GM18520 (cell line): ENCODE results near the gene SSUH2.

Experiments used
- ATAC-seq: cut with Tn5 transposase; IDR thresholded peaks from one replicate; pipeline ENCODE4 v1.9.1; 2021; ENCODE audit not compliant: unreplicated experiment

SSUH2 gene

DNA sequence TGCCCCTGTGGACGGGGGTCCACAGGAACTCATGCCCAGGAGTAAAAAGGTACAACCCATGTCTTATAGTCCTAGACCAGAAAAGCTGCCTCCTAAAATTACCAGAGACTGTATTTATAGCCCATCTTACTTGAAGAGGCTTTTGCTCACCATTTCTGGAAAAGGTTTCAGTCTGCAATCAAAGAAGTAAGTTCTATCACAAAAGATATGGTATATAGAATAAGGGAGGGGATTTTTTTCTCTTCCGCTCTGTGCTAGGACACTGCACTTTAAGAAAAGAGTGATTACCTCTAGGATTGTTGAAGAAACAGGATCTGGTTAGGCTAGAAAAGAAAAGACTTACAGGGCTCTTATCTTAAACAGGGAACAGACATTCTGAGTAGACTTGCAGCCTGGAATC lies 2.6 kb downstream of the SSUH2 start:
- no peak for ATAC-seq

DNA sequence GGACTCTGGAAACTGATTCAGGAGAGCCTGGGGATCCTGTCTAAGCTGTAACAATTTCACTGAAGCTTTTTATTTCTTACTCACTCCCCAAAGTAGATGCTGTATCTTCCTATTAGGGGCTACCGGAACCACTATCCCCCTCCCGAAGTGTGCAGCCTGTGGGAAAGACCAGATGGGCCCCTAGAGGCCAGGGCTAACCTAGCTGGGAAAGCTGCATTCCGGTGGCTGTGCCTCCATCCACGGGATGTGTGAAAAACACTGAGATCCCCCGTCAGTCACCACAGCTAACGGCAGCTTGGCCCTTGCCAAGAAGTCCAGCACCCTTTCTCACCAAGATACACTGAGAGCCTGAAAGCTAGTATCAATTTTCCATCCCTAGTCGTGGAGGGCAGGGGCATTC lies 3.1 kb downstream of the SSUH2 start:
- ATAC-seq, result no peak

DNA sequence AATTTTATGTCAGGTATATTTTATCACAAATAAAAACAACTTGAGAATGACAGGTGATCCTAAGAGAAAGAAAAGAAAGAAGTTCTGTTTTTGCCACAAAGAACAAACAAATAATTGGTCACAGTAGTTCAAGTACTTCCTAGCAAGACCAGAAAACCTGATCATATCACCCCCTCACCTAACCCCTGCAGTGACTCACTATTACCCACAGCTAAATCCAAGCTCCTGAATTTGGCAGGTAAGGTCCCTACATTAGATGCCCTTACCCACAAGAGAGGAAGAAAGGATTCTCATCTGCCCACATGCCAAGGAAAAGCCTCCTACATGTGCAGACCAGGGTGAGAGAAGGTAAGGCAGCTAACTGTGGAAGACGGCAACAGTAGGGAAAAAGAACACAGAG lies 4.4 kb downstream of the SSUH2 start:
- ATAC-seq, result no peak

DNA sequence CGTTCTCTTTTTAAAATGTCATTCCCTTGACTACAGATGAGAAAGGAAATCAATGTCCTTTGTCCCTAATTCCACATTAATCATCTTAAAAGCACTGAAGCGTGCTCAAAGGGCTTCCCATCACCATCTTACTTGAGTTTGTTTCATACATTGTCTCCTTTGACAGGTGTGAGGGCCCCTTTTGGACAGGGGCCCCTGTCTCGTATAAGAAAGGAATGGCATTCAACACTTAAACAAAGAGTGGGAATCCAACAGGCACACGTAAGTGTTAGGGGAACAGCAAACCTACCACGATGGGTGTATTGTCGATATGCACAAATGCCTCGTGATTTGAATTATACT lies 5.0 kb downstream of the SSUH2 start:
- ATAC-seq, result no peak

DNA sequence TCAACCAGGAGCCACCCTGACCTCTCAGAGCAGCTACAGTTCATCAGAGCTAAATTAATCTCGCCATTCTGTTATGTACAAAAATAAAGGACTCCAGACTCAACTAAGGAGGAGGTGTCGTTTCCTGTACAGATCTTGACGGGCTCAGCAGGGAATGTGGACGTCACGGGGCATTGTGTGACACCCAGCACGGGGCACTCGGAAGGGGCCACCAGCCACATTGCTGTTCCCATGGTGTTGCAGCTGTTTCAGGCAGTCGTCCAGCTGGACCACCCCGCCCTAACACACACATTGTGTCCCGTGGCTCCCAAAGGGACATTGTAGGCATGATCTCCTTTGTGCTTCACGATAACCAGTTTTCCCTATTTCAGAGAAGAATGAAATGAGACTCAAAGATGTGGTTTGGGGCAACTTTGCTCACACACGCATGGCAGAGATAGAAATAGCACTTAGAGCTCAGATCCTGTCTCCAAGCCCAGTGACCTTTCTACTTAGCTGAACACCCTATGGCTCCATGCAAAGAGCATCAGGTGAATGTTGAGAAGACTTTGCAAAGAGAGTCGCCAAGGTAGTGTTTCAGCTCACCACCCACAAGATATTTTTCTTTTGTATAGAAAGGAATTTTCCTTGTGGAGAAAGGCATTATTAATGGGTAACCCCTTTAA lies 5.5 kb downstream of the SSUH2 start:
- ATAC-seq, result no peak

DNA sequence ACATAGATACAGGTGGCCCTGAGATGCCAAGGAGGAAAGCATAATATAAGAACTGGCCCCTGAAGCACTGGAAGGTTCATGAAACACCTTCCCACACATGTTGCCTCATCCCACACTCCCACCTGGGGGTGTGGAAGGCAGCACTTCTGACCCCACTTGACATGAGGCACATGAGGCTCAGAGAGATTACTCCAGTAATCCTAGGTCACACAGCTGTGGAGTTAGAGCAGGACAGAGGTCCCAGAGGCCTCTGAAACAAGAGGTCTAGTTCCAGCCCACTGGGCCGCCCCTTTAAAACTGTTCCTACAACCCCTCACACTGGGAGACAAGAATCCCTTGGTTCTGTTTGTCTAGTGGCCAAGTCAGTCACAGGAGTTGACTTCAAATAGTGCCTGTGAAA lies 7.2 kb downstream of the SSUH2 start:
- ATAC-seq, result no peak

DNA sequence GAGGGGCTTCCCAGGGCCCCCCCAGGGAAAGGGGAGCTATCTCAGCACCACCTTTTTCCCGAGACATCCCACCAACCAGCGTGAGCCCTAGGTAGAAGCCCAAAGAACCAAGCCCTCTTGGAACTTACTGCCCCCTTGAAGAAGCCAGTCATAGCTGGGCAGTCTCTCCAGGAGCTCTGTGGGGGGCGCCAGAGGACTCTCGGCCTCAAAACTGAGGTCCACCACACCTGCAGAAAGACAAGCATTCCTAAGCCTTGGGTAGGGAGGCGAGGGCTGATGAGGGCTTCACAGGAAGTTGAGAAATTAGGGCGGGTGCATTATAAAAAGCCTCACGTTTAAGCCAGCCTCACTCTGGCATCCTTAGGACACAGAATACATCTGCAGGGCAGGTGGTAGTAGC lies 9.0 kb downstream of the SSUH2 start:
- ATAC-seq, result no peak

DNA sequence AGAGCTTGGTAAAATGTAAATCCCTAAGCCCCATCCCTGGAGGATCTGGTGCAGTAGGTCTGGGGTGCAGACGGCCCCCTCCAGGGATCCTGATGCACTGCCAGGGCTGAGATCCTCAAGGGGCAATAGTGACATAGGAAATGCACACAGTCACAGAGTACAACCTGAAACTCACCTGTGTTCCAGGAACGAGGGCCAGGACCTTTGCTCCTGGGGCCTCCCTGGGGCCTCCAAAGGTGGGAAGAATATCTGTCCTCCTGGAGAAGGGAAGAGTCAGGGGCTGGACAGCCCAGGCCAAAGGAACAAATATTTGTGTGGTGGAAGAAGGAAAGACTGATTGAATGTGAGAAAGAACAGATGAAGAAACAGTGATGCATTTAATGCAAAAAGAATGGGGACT lies 9.5 kb downstream of the SSUH2 start:
- no peak for ATAC-seq

DNA sequence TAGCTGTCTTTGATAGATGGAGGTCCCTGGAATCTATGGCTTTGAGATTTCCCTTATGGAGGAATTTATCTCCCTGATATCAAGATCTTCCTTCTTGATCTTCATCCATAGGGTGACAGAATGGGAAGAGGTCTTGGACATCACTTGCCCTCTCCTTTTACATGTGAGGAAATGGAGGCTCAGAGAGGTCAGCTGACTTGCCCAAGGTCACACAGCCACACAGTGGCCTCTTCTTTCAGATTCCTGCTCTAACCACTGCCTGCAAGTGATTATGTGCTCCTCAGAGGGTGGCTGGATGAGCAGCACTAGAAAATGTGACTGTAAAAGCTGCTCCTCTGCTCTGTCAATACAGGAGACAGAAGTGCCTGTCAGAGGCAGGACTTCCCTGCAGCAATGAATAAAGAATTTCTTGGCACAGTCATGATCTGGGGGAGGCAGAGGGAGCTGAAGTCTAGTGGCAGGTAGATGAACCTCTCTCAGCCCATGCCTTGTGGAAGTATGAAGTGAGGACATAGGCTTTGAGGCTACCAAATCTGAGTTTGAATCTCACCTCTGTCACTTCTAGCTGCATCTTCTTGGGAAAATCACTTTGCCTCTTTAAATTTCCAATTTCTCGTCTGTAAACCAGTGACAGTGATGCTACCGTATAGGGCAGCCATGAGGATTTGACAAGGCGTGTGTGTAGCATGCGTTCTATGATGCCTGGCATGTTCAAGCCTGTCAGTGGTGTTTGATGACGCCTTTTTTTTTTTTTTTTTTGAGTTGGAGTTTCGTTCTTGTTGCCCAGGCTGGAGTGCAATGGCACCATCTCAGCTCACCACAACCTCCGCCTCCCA lies 12.0 kb downstream of the SSUH2 start:
- no peak for ATAC-seq

DNA sequence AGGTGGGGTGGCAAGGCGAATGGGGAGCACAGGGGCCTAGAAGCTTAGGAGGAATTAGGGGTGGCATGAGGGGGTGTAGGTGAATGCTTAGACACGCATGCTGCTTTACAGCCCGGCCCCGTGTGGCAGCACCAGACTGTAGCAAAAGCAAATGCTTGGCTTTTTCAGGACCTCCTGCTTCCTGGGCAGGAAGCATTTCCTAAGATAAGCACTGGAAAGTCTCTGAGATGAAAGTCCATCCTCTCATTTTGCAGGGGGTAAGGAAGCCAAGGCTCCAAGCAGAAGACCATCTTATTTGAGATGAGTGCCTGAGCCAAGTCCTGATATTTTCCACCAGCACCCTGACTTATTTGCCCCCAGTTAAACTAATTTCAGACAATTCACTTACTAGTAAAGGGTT lies 12.9 kb downstream of the SSUH2 start:
- ATAC-seq, result no peak

DNA sequence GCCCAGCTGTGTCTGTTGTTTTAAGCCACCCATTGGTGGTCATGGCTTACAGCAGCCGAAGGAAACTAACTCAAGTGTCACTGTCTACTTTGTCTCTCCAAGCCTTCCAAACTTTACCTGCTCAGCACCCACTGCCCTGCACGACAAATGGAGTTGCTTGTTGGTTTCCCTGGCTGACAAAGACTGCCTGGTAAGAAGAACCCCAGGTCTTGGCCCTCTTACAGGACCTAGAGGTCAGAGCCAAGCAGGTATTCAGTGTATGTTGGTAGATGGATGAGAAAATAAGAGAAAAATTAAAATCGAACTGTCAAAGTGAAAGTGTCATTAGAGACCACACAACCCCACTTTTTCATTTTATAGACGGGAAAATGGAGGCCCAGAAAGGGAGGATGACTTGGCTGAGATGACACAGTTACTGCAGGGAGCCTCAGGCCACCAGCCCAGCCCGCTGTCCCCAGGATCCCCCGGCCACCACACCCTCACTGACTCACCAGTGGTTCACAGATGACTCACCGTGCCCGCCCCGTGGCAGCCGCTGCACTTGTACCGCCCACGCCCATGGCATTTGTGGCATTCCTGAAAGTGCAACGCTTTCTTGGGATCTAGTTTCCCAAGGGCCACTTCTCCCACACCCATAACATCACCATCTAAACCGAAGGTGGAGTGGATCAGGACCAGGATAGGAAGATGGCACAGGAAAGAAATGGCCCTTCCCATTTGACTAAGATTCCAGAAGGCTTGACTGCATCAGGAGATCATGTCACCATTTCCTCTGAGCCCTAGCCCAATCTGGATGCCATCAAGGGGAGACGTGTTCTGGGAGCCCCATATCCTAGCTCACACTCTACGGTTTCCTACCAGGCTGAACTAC lies 15.2 kb downstream of the SSUH2 start:
- ATAC-seq, result peak; percentile 70

DNA sequence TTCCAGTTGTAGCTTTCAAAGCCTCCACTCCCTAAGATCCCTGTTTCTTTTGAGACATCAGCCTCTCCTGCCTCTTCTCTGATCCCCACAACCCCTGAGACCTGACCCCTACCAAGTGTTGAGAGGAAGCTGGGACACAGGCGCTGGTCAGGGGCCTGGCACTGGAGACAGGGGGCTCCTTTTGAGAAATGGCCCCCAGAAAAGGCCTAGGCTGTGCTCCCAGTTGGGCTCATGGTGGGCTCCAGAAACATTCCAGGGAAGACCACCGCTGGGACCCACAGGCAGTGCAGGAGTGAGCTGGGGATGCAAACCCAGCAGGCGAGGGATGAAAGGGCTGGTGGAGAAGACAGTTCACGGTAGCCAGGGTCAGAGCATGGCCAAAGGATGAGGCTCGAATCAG lies 16.6 kb downstream of the SSUH2 start:
- ATAC-seq, result no peak

DNA sequence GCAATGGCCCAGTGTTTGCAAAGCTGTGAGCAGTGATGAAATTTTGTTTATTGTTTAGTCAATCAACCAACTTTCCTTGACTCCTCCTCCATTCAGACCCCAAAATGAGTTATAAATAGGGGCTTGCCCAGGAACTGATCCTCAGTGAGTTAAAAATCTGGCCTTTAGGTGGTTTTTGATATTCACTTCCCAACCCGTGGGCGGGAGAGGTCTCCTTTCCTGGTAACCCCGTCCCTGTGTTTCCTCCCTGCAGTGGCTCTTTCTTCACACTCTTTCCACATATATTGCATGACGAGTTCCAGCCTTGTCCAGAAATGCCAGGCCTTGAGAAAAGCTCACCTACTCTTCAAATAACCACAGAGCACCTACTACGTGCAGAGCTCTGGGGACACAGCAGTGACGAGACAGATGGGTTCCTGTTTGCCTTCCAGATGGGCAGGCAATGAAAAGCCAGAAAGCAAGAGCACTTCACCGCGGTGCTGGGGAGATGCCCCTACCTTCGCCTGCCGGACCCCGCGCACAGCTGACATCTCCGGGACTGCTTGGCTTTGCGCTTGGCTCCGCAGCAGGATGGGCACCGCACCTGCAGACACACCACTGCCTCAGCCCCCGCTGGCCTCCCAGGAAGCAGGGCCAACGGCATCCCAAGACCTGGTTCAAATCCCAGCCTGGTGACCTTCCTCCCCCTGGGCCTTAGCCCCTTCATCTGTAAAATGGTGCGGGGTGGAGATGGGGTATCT lies 17.2 kb downstream of the SSUH2 start:
- ATAC-seq, result no peak

DNA sequence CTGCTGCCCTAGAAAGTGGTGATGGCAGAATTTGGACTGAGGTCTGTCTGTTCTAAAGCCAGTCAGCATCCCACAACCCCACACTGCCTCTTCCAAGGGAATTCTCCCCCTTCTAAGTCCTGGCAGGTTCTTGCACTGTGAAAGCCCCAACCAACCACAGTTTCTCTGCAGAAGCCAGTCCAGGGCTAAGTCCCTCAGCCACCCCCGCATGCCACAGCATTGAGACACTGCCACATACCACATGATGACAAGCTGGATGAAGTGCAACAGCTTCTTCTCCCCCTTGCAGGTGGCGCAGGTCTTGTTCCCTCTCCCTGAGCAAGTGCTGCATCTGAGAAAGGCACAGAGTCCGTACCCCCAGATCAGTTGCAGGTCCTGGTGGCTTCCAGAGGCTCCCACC lies 18.6 kb downstream of the SSUH2 start:
- no peak for ATAC-seq

DNA sequence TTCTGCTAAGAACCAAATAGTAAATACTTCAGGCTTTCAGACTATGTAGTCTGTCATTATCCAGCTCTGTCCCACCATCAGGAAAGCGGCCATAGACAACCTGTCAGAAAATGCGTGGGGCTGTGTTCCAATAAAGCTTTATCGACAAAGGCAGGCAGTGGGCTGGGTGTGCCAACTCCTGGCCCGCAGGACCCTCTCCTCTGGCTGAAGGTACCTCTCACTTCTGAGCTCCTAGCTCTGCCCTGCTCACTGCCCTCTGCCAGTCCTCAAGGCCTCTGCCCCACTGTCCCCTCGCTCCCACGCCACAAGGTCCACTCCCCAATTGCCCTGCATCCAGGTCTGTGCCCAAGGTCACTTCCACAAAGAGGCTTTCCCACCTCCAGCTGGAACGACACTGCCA lies 20.0 kb downstream of the SSUH2 start:
- ATAC-seq, result no peak

DNA sequence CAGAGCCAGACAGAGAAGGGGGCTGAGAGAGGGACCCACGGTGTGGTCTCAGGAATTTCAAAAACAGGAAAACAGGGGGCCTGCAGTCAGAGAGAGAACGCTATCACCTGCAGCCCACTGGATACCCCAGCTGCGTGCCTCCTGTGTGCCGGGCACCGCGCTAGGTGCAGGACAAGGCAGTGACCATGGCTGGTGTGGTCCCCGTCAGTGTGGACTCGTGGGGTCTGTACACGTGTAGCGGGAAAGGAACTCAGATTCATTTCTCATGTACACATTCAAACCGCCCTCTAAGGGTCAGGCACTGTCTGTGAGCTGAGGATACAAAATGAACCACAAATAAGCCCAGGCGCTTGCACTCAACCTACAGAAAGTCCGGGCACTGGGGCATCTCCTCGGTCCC lies 20.9 kb downstream of the SSUH2 start:
- ATAC-seq, result no peak

DNA sequence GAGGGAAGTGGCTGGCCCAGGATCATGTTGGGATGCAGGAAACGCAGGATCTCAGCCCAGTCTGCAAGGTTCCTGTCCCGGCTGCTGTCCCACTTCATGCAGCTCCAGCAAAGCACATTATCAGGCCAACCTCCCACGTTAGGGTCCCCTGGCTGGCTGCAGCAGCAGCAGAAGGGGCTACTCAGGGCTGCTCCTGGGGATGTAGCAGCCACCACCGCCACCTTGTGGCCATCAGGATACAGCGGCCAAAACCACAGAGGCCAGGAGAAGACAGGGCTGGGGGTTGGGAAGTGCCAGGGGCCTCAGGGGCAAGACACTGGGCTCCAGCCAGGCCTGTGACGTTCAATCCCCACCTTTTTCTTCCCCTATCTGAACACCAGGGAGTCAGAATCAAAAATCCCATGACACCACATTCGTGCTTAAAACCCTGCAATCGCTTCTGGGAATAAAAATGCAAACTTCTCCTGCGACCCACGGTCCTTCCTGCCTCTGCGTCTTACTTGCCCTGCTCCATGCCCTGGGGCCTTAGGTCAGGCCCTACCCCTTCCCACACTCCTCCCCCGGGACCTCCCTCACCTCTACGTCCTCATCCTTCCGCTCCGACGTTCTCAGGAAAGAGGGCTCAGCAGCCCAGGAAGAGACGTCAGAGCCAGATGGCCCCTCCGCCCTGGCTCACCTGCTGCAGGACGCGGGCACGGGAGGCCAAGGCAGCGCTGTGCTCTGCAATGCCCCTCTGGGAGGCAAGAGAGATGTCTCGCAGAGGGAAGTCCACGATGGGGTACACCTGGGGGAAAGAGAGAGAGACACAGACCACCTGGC lies 21.5 kb downstream of the SSUH2 start:
- peak; percentile 82 for ATAC-seq

DNA sequence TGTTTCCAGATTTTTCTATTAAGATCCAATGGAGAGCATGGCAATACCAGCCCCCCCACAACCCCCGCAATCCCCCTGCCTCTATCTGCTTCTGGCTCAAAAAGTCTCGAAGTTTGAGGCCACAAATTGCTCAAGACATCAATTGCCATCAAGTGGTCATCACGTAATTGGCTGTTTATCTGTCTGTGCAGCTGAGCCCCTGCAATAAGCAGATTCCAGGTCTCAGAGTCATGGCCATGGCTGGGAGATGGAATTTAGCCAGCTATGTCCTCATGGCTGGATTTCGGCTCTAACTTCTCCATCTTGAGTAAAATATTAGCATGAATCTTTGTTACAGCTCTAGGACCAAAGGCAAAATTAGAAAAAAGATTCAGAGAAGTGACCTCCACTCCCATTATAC lies 22.7 kb downstream of the SSUH2 start:
- ATAC-seq, result no peak

DNA sequence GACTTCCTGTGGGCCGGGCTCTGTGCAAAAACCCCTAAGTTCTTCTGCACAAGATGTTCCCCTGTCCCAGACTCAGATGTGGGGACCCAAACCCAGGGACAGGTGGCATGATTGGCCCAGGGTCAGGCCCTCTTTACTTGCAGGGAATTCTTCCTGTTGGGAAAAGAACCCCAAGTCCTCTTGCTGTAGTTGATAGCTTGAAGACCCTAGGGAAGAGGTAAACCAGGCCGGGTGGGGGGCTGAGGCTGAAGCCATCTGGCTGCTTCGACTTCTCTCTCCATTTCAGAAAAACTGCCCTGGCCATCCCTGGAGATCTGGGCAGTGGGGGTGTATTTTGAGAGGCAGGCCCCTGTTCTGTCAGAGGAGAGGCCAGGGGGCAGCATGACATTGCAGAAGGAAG lies 23.5 kb downstream of the SSUH2 start:
- no peak for ATAC-seq

DNA sequence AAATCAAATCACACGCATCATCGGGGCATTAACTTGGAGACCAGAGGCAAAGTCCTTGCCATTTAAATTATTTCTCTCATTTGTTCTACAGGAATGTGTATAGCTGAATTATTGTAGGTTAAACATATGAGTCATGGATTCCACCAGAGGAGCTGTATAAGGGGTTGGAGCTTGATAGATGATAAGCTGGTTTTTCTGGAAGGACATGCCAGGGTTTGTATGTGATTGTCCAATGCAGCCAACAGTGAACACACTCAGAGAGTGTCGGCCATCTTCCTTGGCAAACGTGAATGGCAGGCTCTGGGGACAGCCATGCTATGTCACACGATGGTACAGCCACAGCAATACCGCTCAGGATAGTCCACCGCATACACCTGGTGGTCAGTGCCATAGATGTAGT lies 25.1 kb downstream of the SSUH2 start:
- ATAC-seq, result no peak
